ENCODE data around the gene GMDS. TPM values are rescaled to one million over a fixed set of nuclear protein-coding genes. Genes with fewer than 3 reads are reported as not detected.
A peak's percentile ranks its signal among the peaks of the same experiment; 100 is the strongest.

The GMDS gene
- total and polyA plus RNA-seq, 2 of the 13 experiments (the other 11 are each of a cell fraction or from before 2014, with no cell fraction given) = 64.4 to 112 TPM

DNA sequence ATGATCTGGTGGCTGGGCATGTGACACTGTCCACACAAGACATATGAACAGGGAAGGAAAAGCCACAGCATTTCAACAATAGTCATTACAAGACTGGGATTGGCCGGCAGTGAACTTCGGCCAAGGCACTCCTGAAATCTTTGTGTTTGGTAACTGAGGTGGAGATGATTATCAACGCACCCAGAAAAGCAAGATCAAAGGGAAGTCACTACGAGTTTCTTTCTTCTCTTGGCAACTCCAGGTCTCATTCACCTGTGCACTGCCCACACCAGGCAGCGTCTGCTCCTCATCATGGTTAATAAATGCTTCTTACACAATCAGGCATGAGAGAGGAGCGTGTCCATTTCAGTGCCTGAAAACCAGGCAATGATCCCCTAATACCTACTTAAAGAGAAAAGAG, 656.2 kb downstream of the GMDS start:
- ATAC-seq (peak; percentile 46), FAIRE-seq (peak; percentile 89), DNase-seq (ENCODE audit: low spot score) (peak; percentile 54)
- Histone ChIP-seq H4K20me1 (ENCODE audit: insufficient read depth, low read length) (no peaks in the 10 kb centered on the region), H3K4me2 (ENCODE audit: low read depth, low read length) (peak overlapping the region; percentile 38), H3K9me3 (ENCODE audit: low read length) (no peaks in the 10 kb centered on the region), H3K36me3 (replicated peaks in 1 of 2; ENCODE audit: control insufficient read depth in 1 of 2, insufficient read depth in 2 of 2, low read length in 2 of 2) (no peaks in the 10 kb centered on the region), H3K9ac (ENCODE audit: insufficient read depth, low read depth, low read length) (no peak overlapping the region), H3K27me3 (ENCODE audit: control insufficient read depth in 1 of 2, insufficient read depth in 2 of 2, low read length in 2 of 2) (peaks cover 7 to 29% of the 10 kb centered on the region in 2 experiments; a peak in 4 of 5 replicates), H3K79me2 (ENCODE audit: insufficient read depth, low read length) (no peaks in the 10 kb centered on the region), H3K4me1 (ENCODE audit: insufficient read depth, low read length) (peaks cover 23% of the 10 kb centered on the region), H2AFZ (ENCODE audit: low read length) (no peak overlapping the region), H3K4me3 (replicated peaks in 1 of 3; ENCODE audit: insufficient read depth in 1 of 3, low read depth in 2 of 3, low read length in 3 of 3) (no peak overlapping the region), H3K27ac (ENCODE audit: extremely low read length, insufficient read depth, low read length) (no peak overlapping the region)
- intact Hi-C loops (cut with micrococcal nuclease; ENCODE audit: unreplicated experiment) (no loop called here), in situ Hi-C loops (cut with HindIII; ENCODE audit: extremely low pct_ligation_motif_present, low pct_unique_long_range_greater_than_20kb) (no loop called here)
- WGBS (ENCODE audit: low lambda C conversion rate) = 4% methylated on average over 6 of the region's 6 CpGs
- POLR2A ChIA-PET = no interaction called here
- CTCF ChIA-PET (ENCODE audit: low intra/inter-chr PET ratio, low total read pairs) = no interaction called here
- BruUV-seq (replicated peaks) = no TSS peak
- TF ChIP-seq ELF3 (CRISPR knock-in tag; IDR thresholded peaks at IDR 0.05) = no peak
- peak; percentile 68 for TF ChIP-seq CEBPB (IDR thresholded peaks at IDR 0.05; ENCODE audit: borderline replicate concordance, low read depth, low read length)
- no peak for TF ChIP-seq NR2F2 (IDR thresholded peaks at IDR 0.05; ENCODE audit: borderline replicate concordance, low read depth)
- TF ChIP-seq EP300 (IDR thresholded peaks at IDR 0.05; ENCODE audit: low read depth in 2 of 2, low read length in 2 of 2) = peak in 1 of 2 experiments; percentile 18; a peak in 1 of 4 replicates
- TF ChIP-seq EP300 (CRISPR knock-in tag; IDR thresholded peaks at IDR 0.05; ENCODE audit: borderline replicate concordance) = no peak
- no peak for TF ChIP-seq SOX6 (IDR thresholded peaks at IDR 0.05)
- peak; percentile 23; the same call in 1 of the 2 replicates for TF ChIP-seq SOX6 (CRISPR knock-in tag; IDR thresholded peaks at IDR 0.05)
- peak; percentile 42; the same call in 1 of the 2 replicates for TF ChIP-seq GATAD2A (CRISPR knock-in tag; IDR thresholded peaks at IDR 0.05)
- TF ChIP-seq, protein P1, sequence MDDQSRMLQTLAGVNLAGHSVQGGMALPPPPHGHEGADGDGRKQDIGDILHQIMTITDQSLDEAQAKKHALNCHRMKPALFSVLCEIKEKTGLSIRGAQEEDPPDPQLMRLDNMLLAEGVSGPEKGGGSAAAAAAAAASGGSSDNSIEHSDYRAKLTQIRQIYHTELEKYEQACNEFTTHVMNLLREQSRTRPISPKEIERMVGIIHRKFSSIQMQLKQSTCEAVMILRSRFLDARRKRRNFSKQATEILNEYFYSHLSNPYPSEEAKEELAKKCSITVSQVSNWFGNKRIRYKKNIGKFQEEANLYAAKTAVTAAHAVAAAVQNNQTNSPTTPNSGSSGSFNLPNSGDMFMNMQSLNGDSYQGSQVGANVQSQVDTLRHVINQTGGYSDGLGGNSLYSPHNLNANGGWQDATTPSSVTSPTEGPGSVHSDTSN (CRISPR knock-in tag; IDR thresholded peaks at IDR 0.05; ENCODE audit: borderline replicate concordance) = no peak
- peak; percentile 59 for TF ChIP-seq TCF7 (IDR thresholded peaks at IDR 0.05; ENCODE audit: low read depth)
- peak; percentile 41; the same call in 1 of the 2 replicates for TF ChIP-seq ZNF12 (CRISPR knock-in tag; IDR thresholded peaks at IDR 0.05)
- TF ChIP-seq ARID5B (CRISPR knock-in tag; IDR thresholded peaks at IDR 0.05) = peak; percentile 35; the same call in 1 of the 2 replicates
- TF ChIP-seq FOSL2 (CRISPR knock-in tag; IDR thresholded peaks at IDR 0.05) = peak; percentile 12; the same call in 1 of the 2 replicates
- TF ChIP-seq, protein P2, sequence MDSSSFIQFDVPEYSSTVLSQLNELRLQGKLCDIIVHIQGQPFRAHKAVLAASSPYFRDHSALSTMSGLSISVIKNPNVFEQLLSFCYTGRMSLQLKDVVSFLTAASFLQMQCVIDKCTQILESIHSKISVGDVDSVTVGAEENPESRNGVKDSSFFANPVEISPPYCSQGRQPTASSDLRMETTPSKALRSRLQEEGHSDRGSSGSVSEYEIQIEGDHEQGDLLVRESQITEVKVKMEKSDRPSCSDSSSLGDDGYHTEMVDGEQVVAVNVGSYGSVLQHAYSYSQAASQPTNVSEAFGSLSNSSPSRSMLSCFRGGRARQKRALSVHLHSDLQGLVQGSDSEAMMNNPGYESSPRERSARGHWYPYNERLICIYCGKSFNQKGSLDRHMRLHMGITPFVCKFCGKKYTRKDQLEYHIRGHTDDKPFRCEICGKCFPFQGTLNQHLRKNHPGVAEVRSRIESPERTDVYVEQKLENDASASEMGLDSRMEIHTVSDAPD (CRISPR knock-in tag; IDR thresholded peaks at IDR 0.05) = 0 out of 2 replicates have a peak, but pooled peaks have one; percentile 22
- TF ChIP-seq ZNF335 (CRISPR knock-in tag; IDR thresholded peaks at IDR 0.05) = peak; percentile 67; the same call in 1 of the 2 replicates
- no peak for TF ChIP-seq WIZ (CRISPR knock-in tag; IDR thresholded peaks at IDR 0.05)
- 0 out of 2 replicates have a peak, but pooled peaks have one; percentile 26 for TF ChIP-seq ZGPAT (CRISPR knock-in tag; IDR thresholded peaks at IDR 0.05)
- no peak for TF ChIP-seq POLR2AphosphoS2 (IDR thresholded peaks at IDR 0.05; ENCODE audit: low read depth, low read length)
- peak; percentile 74 for TF ChIP-seq SOX5 (CRISPR knock-in tag; IDR thresholded peaks at IDR 0.05; ENCODE audit: borderline replicate concordance)
